Stimulated activated CD8-positive, alpha-beta memory T cell treated with anti-CD3 and anti-CD28 coated beads, Interleukin-12 subunit alpha, Interleukin-12 subunit beta, amount 100 ng/mL, for 24 hours (primary cell): ENCODE data around the gene KHDC4.
"Not testable (repeated sequence)": the region's sequence is repeated elsewhere in the genome, so short reads cannot be mapped to it uniquely, and the experiment has no call there.

ENCODE experiments used
- DNase-seq: peaks from one replicate; pipeline ENCODE4 v3.0.0-alpha.2; 2020; ENCODE audit errors: extremely low read depth

Gene KHDC4

GRCh38 chr1:155900161-155900560 is 34.1 kb downstream of the KHDC4 start:
- no peak for DNase-seq

GRCh38 chr1:155899683-155900082 is 34.5 kb downstream of the KHDC4 start:
- DNase-seq = no peak

GRCh38 chr1:155898888-155899287 is 35.3 kb downstream of the KHDC4 start:
- no peak for DNase-seq

- DNase-seq = no peak
Measured at GRCh38 chr1:155897746-155898145, 36.5 kb downstream of the KHDC4 start.

GRCh38 chr1:155896476-155896875 is 37.7 kb downstream of the KHDC4 start:
- not testable (repeated sequence) for DNase-seq

GRCh38 chr1:155895617-155896016 is 38.6 kb downstream of the KHDC4 start:
- DNase-seq = not testable (repeated sequence)

- DNase-seq = no peak
Measured at GRCh38 chr1:155893389-155894142, 40.6 kb downstream of the KHDC4 start.

GRCh38 chr1:155892796-155893195 is 41.4 kb downstream of the KHDC4 start:
- DNase-seq = no peak

- DNase-seq = no peak
Measured at GRCh38 chr1:155890251-155890650, 44.0 kb downstream of the KHDC4 start.

- DNase-seq = no peak
Measured at GRCh38 chr1:155889566-155889965, 44.6 kb downstream of the KHDC4 start.

GRCh38 chr1:155888481-155888880 is 45.7 kb downstream of the KHDC4 start:
- DNase-seq = no peak

- no peak for DNase-seq
Measured at GRCh38 chr1:155884982-155885381, 49.2 kb downstream of the KHDC4 start.

GRCh38 chr1:155884031-155884960 is 49.9 kb downstream of the KHDC4 start:
- DNase-seq = no peak

GRCh38 chr1:155882766-155883165 is 51.4 kb downstream of the KHDC4 start:
- no peak for DNase-seq

GRCh38 chr1:155882235-155882634 is 52.0 kb downstream of the KHDC4 start:
- DNase-seq = no peak

GRCh38 chr1:155880950-155881349 is 53.3 kb downstream of the KHDC4 start:
- no peak for DNase-seq

- no peak for DNase-seq
Measured at GRCh38 chr1:155880251-155880650, 54.0 kb downstream of the KHDC4 start.

- no peak for DNase-seq
Measured at GRCh38 chr1:155877945-155878344, 56.3 kb downstream of the KHDC4 start.

- no peak for DNase-seq
Measured at GRCh38 chr1:155873860-155874259, 60.4 kb downstream of the KHDC4 start.

GRCh38 chr1:155872527-155872926 is 61.7 kb downstream of the KHDC4 start:
- DNase-seq = no peak

- no peak for DNase-seq
Measured at GRCh38 chr1:155871390-155871789, 62.8 kb downstream of the KHDC4 start.

GRCh38 chr1:155867766-155868165 is 66.4 kb downstream of the KHDC4 start:
- DNase-seq = no peak

GRCh38 chr1:155864393-155864792 is 69.8 kb downstream of the KHDC4 start:
- DNase-seq = no peak
